HG02884 (cell line): ENCODE measurements around the gene CCL23.

ENCODE experiments used
- ATAC-seq: cut with Tn5 transposase; IDR thresholded peaks from one replicate; pipeline ENCODE4 v1.9.1; 2021; ENCODE audit warnings: mild to moderate bottlenecking, moderate library complexity; ENCODE audit not compliant: unreplicated experiment

Gene CCL23

DNA sequence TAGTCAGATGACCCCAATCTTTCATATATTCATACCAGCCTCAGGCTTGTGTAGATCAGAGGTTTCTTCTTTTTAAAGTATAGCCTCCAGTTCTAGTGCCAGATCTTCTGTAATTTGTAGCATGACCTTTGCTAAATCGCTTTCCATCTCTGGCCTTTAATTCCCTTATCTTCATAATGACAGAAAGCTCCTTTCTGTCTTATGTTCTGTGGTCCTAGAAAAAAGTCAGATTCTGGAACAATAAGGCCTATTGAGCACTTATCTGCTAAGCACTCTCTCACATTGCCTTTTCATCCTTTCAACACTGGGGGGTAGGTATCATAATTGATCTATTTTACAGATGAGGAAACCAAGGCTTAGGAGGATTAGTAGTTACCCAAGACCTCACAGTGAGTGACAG lies 45.7 kb downstream of the CCL23 start:
- ATAC-seq: no peak

DNA sequence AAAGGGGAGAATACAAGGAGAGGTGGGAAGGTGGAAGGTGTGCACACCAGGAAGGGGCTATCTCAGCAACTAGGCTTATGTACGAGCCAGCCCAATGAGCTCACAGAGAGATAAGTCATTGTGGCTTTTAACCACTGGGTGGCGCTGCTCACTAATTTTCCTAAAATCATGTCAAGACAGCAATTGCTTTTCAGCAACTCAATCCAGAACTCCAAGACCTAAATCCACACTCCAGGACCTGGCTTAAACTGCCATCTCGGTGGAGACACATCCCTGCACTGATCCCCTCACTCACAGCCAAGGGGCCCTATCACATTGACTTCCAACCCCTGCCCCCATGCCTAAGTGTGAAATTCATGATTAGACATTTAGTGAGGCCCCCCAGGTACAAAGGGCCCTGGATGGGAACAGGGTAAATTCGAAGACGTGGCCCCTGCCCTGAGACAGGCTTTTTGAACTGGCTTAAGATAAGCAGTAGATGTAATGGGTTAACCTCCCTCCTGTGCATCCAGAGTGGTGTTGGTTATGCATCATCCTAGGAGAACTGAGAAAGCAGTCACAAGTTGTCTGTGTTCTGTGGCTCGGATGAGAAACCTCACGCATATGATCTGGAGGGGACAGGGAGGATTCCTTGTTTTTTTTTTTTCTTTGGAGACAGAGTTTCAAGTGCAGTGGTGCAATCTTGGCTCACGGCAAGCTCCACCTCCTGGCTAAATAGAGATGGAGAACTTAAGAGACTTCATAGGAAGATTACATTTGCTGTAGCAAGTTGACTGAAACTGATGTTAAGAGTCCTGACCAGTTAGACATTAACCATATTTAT lies 48.0 kb downstream of the CCL23 start:
- no peak for ATAC-seq

- no peak for ATAC-seq
Observed at GRCh38 chr17:35968520-35969054, 49.2 kb downstream of the CCL23 start.

DNA sequence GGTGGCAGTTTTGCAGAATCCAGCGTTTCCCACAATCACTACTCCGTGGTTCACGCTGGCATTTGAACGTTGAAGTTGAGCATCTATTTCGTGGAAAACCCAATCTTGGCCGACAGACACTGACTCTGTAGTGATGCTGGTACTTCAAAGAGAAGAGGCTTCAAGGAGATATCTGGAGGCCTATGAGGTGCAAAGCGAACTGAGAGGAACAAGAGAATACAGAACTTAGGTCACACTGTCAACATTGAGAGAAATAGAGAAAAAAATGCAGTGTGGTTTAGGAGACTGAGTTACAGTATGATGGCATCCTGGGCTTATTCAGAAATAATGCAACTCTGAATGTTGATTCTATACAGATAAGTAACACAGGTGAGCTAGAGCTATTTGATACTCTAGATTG lies 52.5 kb downstream of the CCL23 start:
- ATAC-seq: no peak

DNA sequence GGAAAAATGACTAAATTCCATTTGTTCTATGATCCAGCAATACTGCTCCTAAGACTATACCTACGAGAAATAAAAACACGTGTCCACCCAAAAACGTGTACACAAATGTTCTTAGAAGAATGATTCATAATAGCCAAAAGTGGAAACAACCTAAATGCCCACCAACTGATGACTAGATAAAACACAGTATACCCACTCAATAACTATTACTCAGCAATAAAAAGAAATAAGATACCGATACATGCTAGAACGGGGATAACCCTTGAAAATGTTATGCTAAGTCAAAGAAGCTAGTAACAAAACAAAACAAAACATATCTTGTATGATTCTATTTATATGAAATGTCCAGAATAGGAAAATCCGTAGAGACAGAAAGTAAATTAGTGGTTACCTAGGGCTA lies 54.1 kb downstream of the CCL23 start:
- ATAC-seq: no peak
